ENCODE results near the gene SERGEF.

GRCh38 chr11:17799147-17799546 is 213.7 kb downstream of the SERGEF start:
- TF ChIP-seq POLR2A (IDR thresholded peaks at IDR 0.05), result no peak
- TF ChIP-seq, protein P1, sequence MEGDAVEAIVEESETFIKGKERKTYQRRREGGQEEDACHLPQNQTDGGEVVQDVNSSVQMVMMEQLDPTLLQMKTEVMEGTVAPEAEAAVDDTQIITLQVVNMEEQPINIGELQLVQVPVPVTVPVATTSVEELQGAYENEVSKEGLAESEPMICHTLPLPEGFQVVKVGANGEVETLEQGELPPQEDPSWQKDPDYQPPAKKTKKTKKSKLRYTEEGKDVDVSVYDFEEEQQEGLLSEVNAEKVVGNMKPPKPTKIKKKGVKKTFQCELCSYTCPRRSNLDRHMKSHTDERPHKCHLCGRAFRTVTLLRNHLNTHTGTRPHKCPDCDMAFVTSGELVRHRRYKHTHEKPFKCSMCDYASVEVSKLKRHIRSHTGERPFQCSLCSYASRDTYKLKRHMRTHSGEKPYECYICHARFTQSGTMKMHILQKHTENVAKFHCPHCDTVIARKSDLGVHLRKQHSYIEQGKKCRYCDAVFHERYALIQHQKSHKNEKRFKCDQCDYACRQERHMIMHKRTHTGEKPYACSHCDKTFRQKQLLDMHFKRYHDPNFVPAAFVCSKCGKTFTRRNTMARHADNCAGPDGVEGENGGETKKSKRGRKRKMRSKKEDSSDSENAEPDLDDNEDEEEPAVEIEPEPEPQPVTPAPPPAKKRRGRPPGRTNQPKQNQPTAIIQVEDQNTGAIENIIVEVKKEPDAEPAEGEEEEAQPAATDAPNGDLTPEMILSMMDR (IDR thresholded peaks at IDR 0.05), result no peak
- no peak for TF ChIP-seq EP300 (IDR thresholded peaks at IDR 0.05)
- TF ChIP-seq POLR2AphosphoS5 (IDR thresholded peaks at IDR 0.05), result no peak
